NCI-H69 (cell line): ENCODE results near the gene BTK.
"Not testable (repeated sequence)": the region's sequence is repeated elsewhere in the genome, so short reads cannot be mapped to it uniquely, and the experiment has no call there.

ENCODE experiments used
- DNase-seq: peaks from one replicate; lab custom pipeline; 2025; lab: John Stamatoyannopoulos, UW

BTK gene

DNA sequence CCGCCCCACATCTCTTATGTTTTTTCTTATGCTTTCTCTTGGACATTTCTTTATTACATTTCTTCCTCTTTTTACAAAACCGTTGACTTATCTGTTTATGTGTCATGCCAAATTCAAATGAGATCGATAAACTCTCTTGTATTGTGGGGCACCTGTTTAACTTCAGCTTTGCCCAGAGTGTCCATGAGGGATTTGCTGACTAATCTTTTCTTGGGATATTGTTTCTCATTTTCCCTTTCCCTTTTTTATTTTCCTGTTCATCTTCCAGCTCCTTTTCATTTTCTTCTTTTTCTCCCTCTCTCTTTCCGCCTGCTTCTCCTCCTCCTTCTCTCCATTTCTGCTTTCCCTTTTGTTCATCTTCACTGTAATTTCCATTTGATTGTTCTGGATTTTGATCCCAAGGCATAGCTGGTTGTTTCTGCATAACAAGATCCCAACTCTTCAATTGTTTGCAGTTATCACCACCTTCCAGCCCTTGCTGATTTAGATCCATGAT, 48.2 kb downstream of the BTK start:
- DNase-seq: no peak

DNA sequence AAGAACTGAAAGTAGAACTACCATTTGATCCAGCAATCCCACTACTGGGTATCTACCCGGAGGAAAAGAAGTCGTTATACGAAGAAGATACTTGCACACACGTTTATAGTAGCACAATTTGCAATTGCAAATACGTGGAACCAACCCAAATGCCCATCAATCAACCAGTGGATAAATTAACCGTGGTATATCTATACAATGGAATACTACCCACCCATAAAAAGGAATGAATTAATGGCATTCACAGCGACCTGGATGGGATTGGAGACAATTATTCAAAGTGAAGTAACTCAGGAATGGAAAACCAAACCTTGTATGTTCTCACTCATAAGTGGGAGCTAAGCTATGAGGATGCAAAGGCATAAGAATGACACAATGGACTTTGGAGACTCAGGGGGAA, 51.7 kb downstream of the BTK start:
- not testable (repeated sequence) for DNase-seq

DNA sequence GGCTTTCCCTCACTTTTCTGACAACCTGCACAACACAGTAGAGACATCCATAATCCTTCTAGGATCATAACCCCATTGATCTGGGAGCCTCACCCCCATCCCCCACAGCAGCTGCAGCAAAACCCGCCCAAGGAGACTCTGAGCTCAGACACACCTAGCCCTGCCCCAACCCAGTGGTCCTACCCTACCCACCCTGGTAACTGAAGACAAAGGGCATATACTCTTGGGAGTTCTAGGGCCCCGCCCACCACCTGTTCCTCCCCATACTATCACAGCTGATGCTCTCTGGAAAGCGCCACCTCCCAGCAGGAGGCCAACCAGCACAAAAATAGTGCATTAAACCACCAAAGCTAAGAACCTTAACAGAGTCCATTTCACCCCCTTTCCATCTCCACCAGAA, 59.4 kb downstream of the BTK start:
- peak; percentile 75 for DNase-seq

DNA sequence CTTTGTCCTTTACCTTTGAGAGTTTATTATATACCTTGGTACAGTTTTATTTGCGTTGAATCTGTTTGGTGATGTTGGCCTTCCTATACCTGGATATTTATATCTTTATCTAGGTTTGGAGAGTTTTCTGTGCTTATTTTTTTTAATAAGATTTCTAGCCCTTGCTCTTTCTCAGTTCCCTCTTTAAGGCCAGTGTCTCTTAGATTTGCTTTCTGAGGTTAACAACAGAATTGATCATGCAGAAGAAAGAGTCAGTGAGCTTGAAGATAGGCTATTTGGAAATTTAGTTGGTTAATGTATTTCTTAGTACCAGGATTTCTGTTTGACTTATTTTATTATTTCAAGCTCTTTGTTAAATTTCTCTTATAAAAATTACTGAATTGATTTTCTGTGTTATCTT, 82.2 kb downstream of the BTK start:
- DNase-seq: no peak
